K562 (cell line): Measurements from ENCODE around the gene RAB31. TPM values are rescaled to one million over a fixed set of nuclear protein-coding genes. Genes with fewer than 3 reads are reported as not detected.
A peak's percentile ranks its signal among the peaks of the same experiment; 100 is the strongest.

ENCODE experiments used
- CBX2 ChIP-seq: fragments of 200-600 bp; sonication (generic); IDR thresholded peaks from one replicate; pipeline ENCODE4 v1.6.1; 2012; ENCODE audit warnings: mild to moderate bottlenecking, low read length, inconsistent platforms; ENCODE audit not compliant: insufficient read depth, poor library complexity, severe bottlenecking
- ELF1 ChIP-seq: fragments of 200-800 bp; sonication (Bioruptor generic); IDR thresholded peaks from 2 replicates; pipeline ENCODE4 v1.6.1; 2016; ENCODE audit warnings: missing genetic modification characterization, missing compliant biosample characterization
- FIP1L1 ChIP-seq: fragments of 200-400 bp; formaldehyde crosslinking; IDR thresholded peaks from 2 replicates; pipeline ENCODE4 v1.6.1; 2018; ENCODE audit warnings: mild to moderate bottlenecking, low read depth, low read length; ENCODE audit not compliant: poor library complexity, severe bottlenecking
- GTF2F1 ChIP-seq: IDR thresholded peaks from 2 replicates; pipeline ENCODE4 v1.6.1; 2011; ENCODE audit warnings: low read depth, low read length, improper control_type of control experiment
- MAFG ChIP-seq: fragments of 450-650 bp; conservative IDR thresholded peaks from 2 replicates; pipeline ENCODE4 v1.6.1; 2016; ENCODE audit warnings: missing genetic modification characterization, missing compliant biosample characterization
- NONO ChIP-seq, 2 experiments: fragments of 200-400 bp in 1 of 2; fragments of 450-650 bp in 1 of 2; formaldehyde crosslinking in 1 of 2; IDR thresholded peaks; 2 replicates each; pipeline ENCODE4 v1.6.1; 2017; ENCODE audit warnings: low read depth in 2 of 2, mild to moderate bottlenecking in 2 of 2, moderate library complexity in 2 of 2, low read length in 1 of 2
- NRF1 ChIP-seq, 2 experiments: fragments of 450-650 bp; IDR thresholded peaks in 1 of 2; conservative IDR thresholded peaks in 1 of 2; 2 replicates each; pipeline ENCODE4 v1.6.1; 2014; ENCODE audit warnings: mild to moderate bottlenecking in 2 of 2
- NUFIP1 ChIP-seq: fragments of 450-650 bp; IDR thresholded peaks from 2 replicates; pipeline ENCODE4 v1.6.1; 2018; ENCODE audit not compliant: partially characterized antibody
- PCBP2 ChIP-seq: fragments of 200-400 bp; formaldehyde crosslinking; IDR thresholded peaks from 2 replicates; pipeline ENCODE4 v1.6.1; 2018; ENCODE audit warnings: low read length, low read depth, mild to moderate bottlenecking, moderate library complexity; ENCODE audit not compliant: poor library complexity, severe bottlenecking
- POU5F1 ChIP-seq: fragments of 150-350 bp; IDR thresholded peaks from 2 replicates; pipeline ENCODE4 v1.6.1; 2014; ENCODE audit warnings: borderline replicate concordance, low read length, low read depth, mild to moderate bottlenecking; ENCODE audit not compliant: partially characterized antibody
- SMAD3 ChIP-seq: fragments of 450-650 bp; formaldehyde crosslinking; conservative IDR thresholded peaks from 2 replicates; pipeline ENCODE4 v1.4.0; 2020; ENCODE audit warnings: mild to moderate bottlenecking
- TEAD1 ChIP-seq, 2 experiments: fragments of 450-650 bp in 1 of 2; sonication (generic) in 1 of 2; formaldehyde crosslinking; IDR thresholded peaks; 2 replicates each; pipeline versions ENCODE4 v1.4.0 to v1.8.0; 2020 to 2022; ENCODE audit warnings: mild to moderate bottlenecking in 2 of 2, missing genetic modification reagents in 1 of 2
- TOE1 ChIP-seq, 2 experiments: fragments of 450-650 bp in 1 of 2; sonication (generic) in 1 of 2; formaldehyde crosslinking in 1 of 2; IDR thresholded peaks; 2 replicates each; pipeline versions ENCODE4 v1.7.1 to v1.8.0; 2016 to 2022; ENCODE audit warnings: borderline replicate concordance in 2 of 2, mild to moderate bottlenecking in 2 of 2, antibody characterized with exemption in 1 of 2, inconsistent platforms in 1 of 2, low read depth in 1 of 2, missing genetic modification reagents in 1 of 2, moderate library complexity in 1 of 2
- WHSC1 ChIP-seq: IDR thresholded peaks from one replicate; pipeline ENCODE4 v1.6.1; 2012; ENCODE audit warnings: low read length, control low read depth, inconsistent platforms
- ZNF197 ChIP-seq: fragments of 200-800 bp; sonication (Bioruptor generic); IDR thresholded peaks from 2 replicates; pipeline ENCODE4 v1.6.1; 2016; ENCODE audit warnings: low read depth, missing genetic modification characterization, missing compliant biosample characterization
- ZNF551 ChIP-seq: fragments of 250-450 bp; sonication (Bioruptor Pico); IDR thresholded peaks from 2 replicates; pipeline ENCODE4 v1.5.0; 2021; ENCODE audit warnings: mild to moderate bottlenecking, moderate library complexity
- ZNF695 ChIP-seq: fragments of 450-650 bp; formaldehyde crosslinking; IDR thresholded peaks from 2 replicates; pipeline ENCODE4 v1.4.0; 2020; ENCODE audit warnings: mild to moderate bottlenecking, moderate library complexity
- polyA plus RNA-seq, 8 experiments: library from polyadenylated mRNA; depleted of rRNA in 4 of 8; stranded (reverse) in 5 of 8; unstranded in 3 of 8; fragments of >200 nt; fragmentation: Nextera tagmentation in 2 of 8; fragmentation: Illumina TruSeq in 1 of 8; extraction: Ambion mirVana in 2 of 8; extraction: Trizol in 1 of 8; gene quantifications; 2 replicates each; pipeline versions ENCODE4 v1.2.1 to v1.2.3, GENCODE V29; 2011 to 2014; ENCODE audit warnings: inconsistent platforms in 1 of 8, missing spikeins in 1 of 8
- total RNA-seq, 7 experiments: library from RNA; depleted of rRNA in 6 of 7; stranded (reverse); fragments of >200 nt in 6 of 7; fragmentation: Illumina TruSeq in 2 of 7; extraction: Trizol in 2 of 7; gene quantifications; 2 replicates each; pipeline versions ENCODE4 v1.2.1 to v1.2.3, GENCODE V29; 2011 to 2021; ENCODE audit warnings: low replicate concordance in 1 of 7
- TF ChIP-seq, protein P1 (sequence below): sonication (generic); formaldehyde crosslinking; IDR thresholded peaks from 2 replicates; pipeline ENCODE4 v1.8.0; 2022; ENCODE audit warnings: missing genetic modification reagents, mild to moderate bottlenecking, borderline replicate concordance
- TF ChIP-seq, protein P2 (sequence below): sonication (generic); formaldehyde crosslinking; IDR thresholded peaks from 2 replicates; pipeline ENCODE4 v1.8.1; 2023; ENCODE audit warnings: mild to moderate bottlenecking, missing genetic modification reagents
- TF ChIP-seq, protein P3 (sequence below), 2 experiments: fragments of 450-650 bp in 1 of 2; sonication (generic) in 1 of 2; formaldehyde crosslinking; conservative IDR thresholded peaks; 2 replicates each; pipeline versions ENCODE4 v1.4.0 to v1.8.1; 2020 to 2022; ENCODE audit warnings: mild to moderate bottlenecking in 1 of 2, missing genetic modification reagents in 1 of 2

Gene RAB31
- total and polyA plus RNA-seq, 9 of the 15 experiments (the other 6 are each of a cell fraction or from before 2014, with no cell fraction given) = 20.7 to 70.4 (median 41.3) TPM

DNA sequence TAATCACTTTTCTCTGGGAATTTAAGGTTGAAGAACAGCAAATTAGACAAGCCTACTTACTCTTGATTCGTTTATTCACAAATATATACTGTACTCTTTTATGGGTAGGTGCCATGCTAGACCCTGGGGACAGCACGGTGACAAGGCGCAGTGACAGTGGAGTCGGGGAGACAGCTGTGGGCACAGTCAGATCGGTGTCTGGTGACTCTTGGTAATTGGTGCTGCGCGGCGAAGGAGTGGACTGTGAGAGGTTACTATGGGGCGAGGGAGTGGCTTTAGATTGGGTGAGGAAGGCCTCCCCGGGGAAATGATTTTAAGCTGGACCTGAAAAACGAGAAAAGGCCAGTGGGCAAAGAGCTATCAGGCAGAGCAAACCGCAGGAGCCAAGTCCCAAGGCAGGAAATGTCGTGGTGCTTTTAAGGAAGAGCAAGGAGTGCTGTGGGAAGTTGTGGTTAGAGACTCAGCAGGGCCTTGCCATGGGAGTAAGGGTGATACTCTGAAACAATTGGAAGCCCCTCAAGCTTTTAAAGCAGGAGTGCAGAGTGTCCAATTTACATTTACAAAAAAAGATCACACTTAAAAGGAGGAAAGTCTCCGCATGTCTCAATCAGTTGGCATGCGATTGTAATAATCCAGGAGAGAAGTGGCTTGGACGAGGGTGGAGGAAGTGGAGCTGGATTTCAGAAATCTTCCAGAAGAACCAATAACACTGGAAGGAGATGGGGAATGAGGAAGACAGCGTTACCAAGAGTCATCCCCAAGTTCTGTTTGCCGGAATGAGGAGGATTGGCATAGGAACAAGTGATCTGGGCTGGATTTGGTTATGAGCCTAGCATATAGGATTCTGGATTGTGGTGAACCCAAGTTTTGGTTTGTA is 141.5 kb downstream of the RAB31 start (continued):
- TF ChIP-seq ZNF197 (CRISPR knock-in tag) (0 out of 2 replicates have a peak, but pooled peaks have one; percentile 51), SMAD3 (CRISPR knock-in tag) (no peak), POU5F1 (no peak), PCBP2 (no peak), TOE1 (IDR thresholded peaks at IDR 0.05; ENCODE audit: borderline replicate concordance) (no peak; the same call in 1 of the 2 replicates), TOE1 (CRISPR knock-in tag; IDR thresholded peaks at IDR 0.05; ENCODE audit: borderline replicate concordance, low read depth) (no peak), ZNF695 (CRISPR knock-in tag) (no peak), NRF1 (conservative IDR thresholded peaks at IDR 0.05 in 1 of 2, IDR thresholded peaks at IDR 0.05 in 1 of 2) (peak; percentile 66 to 72; a peak in 3 of 4 replicates), NONO (IDR thresholded peaks at IDR 0.05; ENCODE audit: low read depth in 2 of 2, low read length in 1 of 2) (no peak), MAFG (tag) (no peak), TEAD1 (CRISPR knock-in tag; IDR thresholded peaks at IDR 0.05) (no peak), NUFIP1 (no peak), WHSC1 (no peak), FIP1L1 (no peak), ELF1 (tag) (no peak), CBX2 (no peak), ZNF551 (no peak), GTF2F1 (no peak)
- TF ChIP-seq, protein P1, sequence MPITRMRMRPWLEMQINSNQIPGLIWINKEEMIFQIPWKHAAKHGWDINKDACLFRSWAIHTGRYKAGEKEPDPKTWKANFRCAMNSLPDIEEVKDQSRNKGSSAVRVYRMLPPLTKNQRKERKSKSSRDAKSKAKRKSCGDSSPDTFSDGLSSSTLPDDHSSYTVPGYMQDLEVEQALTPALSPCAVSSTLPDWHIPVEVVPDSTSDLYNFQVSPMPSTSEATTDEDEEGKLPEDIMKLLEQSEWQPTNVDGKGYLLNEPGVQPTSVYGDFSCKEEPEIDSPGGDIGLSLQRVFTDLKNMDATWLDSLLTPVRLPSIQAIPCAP = no peak
- TF ChIP-seq, protein P2, sequence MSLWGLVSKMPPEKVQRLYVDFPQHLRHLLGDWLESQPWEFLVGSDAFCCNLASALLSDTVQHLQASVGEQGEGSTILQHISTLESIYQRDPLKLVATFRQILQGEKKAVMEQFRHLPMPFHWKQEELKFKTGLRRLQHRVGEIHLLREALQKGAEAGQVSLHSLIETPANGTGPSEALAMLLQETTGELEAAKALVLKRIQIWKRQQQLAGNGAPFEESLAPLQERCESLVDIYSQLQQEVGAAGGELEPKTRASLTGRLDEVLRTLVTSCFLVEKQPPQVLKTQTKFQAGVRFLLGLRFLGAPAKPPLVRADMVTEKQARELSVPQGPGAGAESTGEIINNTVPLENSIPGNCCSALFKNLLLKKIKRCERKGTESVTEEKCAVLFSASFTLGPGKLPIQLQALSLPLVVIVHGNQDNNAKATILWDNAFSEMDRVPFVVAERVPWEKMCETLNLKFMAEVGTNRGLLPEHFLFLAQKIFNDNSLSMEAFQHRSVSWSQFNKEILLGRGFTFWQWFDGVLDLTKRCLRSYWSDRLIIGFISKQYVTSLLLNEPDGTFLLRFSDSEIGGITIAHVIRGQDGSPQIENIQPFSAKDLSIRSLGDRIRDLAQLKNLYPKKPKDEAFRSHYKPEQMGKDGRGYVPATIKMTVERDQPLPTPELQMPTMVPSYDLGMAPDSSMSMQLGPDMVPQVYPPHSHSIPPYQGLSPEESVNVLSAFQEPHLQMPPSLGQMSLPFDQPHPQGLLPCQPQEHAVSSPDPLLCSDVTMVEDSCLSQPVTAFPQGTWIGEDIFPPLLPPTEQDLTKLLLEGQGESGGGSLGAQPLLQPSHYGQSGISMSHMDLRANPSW (CRISPR knock-in tag) = no peak
- TF ChIP-seq, protein P3, sequence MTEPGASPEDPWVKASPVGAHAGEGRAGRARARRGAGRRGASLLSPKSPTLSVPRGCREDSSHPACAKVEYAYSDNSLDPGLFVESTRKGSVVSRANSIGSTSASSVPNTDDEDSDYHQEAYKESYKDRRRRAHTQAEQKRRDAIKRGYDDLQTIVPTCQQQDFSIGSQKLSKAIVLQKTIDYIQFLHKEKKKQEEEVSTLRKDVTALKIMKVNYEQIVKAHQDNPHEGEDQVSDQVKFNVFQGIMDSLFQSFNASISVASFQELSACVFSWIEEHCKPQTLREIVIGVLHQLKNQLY (CRISPR knock-in tag; conservative IDR thresholded peaks at IDR 0.05) = no peak
